Activated CD4-positive, CD25-positive, alpha-beta regulatory T cell (primary cell): ENCODE data around the gene BRIP1.
"Not testable (repeated sequence)": the region's sequence is repeated elsewhere in the genome, so short reads cannot be mapped to it uniquely, and the experiment has no call there.

Source experiments
- DNase-seq, 4 experiments: peaks; one replicate each; lab custom pipeline; 2025; lab: John Stamatoyannopoulos, UW

BRIP1 gene

GRCh38 chr17:61727798-61728197, 135.5 kb downstream of the BRIP1 start:
- not testable (repeated sequence) for DNase-seq

DNA sequence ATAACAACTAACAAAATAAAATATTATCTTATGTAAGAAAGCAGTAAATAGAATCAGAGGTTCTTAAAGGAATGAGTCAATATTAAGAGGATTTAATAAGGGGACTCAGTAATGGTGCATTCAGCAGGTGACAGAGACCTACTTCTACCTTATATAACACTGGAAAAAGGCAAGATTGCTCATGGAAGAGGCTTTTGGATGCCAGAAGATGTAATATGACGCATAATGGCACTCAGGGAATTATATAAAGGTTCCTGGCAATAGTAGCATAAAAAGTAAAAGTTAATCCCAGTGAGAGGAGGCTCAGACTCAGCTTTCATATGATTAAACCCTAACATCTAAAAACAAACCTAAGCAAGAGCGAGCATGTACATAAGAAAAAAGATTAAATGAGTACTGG, 136.4 kb downstream of the BRIP1 start:
- no peak for DNase-seq

- no peak for DNase-seq
Observed at GRCh38 chr17:61724777-61725176, 138.6 kb downstream of the BRIP1 start.

DNA sequence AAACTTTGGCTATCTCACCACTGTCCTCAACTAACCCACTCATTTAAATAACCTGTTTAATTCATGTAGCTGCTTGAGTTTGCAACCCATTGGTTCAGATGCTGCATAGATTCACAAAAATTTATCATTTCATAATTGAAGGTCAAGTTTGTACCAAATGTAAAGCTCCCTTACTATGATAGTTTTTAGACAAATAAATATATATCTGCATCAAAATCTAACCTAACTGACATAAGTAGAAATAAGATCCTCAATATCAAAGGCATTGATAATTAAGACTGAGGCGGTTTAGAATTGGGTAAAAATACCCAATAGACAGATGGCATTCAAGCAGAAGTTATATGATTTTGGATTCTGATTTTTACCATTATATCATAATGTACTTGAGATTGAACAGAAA, 139.4 kb downstream of the BRIP1 start:
- no peak for DNase-seq

- DNase-seq: no peak
Observed at GRCh38 chr17:61723183-61723582, 140.1 kb downstream of the BRIP1 start.

- no peak for DNase-seq
Observed at GRCh38 chr17:61722398-61722797, 140.9 kb downstream of the BRIP1 start.

DNA sequence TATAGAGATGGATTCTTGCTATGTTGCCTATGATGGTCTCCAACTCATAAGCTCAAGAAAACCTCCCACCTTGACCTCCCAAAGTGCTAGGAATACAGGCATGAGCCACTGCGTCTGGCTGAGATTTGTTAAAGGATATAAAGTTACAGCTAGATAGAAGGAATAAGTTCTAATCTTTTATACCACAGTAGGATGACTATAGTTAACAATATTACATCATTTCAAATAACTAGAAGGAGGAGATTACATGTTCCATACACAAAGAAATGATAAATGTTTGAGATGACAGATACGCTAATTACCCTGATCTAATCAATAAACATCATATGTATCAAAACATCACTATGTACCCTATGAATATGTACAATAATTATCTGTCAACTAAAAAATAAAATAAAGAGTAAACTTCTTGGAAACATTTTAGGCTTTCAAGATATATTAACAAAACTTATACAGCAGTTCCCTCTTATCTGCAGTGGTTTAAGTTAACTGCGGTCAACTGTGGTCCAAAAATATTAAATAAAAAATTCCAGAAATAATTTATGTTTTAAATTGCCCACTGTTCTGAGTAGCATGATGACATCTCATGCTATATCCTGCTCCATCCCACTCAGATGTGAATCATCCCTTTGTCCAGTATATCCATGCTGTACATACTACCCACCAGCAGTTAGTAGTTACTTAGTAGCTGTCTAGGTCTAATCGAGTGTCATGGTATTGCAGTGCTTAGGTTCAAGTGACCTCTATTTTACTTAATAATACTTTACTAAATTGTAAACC, 143.1 kb downstream of the BRIP1 start:
- DNase-seq: no peak

- not testable (repeated sequence) for DNase-seq
Observed at GRCh38 chr17:61719220-61719619, 144.1 kb downstream of the BRIP1 start.

- no peak for DNase-seq
Observed at GRCh38 chr17:61718022-61718421, 145.3 kb downstream of the BRIP1 start.

- DNase-seq: no peak
Observed at GRCh38 chr17:61717352-61717751, 146.0 kb downstream of the BRIP1 start.

DNA sequence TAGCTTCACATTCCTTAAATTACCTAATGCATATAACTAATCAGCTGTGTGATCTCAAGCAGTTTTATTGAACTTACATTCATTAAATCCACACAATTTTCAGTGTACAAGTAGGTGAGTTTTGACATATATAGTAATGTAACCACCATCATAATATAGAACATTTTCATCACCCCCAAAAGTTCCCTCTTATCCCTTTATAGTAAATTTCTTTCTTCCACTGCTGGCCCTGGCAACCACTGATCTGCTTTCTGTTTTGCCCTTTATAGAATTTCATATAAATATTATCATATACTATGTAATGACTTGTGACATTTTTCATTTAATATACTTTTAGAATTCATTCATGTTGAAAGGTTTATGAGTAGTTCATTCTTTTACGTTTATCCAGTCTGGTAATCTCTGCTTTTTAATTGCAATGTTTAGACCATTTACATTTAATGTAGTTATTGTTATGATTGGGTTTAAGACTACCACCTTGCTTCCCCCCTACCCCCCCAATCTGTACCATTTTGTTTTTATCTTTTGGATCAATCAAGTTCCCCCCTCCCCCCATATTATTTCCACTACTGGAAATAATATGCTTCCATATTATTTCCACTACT, 147.0 kb downstream of the BRIP1 start:
- no peak for DNase-seq

DNA sequence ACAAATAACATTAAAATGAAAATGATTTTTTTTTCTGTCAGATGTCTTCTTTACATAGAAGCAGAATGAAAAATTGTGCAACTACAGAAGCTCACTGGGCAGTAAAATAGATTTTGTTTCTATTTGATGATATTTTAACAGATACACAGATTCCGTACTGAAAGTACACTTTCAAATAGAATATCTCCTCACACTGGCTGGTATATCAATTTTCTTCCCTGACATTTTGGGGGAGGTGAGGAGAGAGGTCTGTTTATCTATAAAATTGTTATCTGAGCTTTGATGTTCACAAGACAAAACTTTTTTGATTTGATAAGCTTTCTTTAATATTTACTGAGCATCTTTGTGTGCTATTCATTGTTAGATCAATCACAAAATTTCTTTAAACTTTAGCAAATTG, 148.0 kb downstream of the BRIP1 start:
- no peak for DNase-seq

GRCh38 chr17:61714300-61714699, 149.0 kb downstream of the BRIP1 start:
- no peak for DNase-seq

GRCh38 chr17:61713035-61713434, 150.3 kb downstream of the BRIP1 start:
- DNase-seq: no peak

- DNase-seq: no peak
Observed at GRCh38 chr17:61710546-61710945, 152.8 kb downstream of the BRIP1 start.

GRCh38 chr17:61709567-61709966, 153.8 kb downstream of the BRIP1 start:
- DNase-seq: no peak

DNA sequence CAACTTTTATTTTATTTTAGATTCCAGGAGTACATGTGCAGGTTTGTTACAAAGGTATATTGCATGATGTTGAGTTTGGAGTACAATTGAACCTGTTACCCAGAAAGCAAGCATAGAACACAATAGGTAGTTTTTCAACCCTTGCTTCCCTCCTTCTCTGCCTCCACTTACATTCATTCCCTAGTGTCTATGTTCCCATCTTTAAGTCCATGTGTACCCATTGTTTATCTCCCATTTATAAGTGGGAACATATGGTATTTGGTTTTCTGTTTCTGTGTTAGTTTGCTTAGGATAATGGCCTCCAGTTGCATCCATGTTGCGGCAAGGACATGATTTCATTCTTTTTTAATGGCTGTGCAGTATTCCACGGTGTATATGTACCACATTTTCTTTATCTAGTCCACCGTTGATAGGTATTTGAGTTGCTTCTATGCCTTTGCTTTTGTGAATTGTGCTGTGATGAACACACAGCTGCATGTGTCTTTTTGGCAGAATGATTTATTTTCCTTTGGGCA, 158.3 kb downstream of the BRIP1 start:
- DNase-seq: no peak

- DNase-seq: no peak
Observed at GRCh38 chr17:61702450-61702849, 160.9 kb downstream of the BRIP1 start.

DNA sequence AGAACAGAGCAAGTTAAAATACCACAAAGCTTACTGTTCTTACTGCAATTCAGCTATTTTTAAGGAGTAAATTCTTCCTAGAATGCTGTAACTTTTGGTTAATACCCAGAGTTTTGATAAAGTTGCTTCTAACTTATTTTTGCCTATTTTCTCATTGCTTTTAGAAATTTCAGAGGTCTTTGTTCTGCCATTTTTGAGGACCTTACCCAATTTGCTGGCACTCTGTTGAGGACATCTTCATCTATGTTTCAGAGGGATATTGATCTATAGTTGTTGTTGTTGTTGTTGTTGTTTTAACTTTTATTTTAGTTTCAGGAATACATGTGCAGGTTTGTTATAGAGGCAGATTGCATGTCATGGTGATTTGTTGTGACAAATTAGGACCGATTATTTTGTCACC, 161.3 kb downstream of the BRIP1 start:
- no peak for DNase-seq

DNA sequence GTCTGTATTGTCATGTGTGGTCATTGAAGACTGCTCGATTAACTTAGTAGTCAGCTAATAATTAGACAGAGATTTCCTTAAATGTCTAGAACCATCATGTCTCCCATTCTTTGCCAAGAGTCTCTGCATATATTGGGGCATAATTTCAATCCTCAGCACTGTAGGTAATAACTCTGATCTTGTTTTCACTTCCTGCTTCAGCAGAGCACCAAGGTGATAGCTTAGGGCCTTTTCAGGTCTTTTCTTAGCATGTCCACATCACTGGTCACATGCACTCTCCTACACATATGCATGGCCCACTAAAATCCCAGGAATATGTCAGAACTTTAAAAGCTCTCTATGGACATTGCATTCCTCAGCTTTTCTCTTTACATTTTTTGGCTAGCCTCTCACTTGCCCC, 162.0 kb downstream of the BRIP1 start:
- no peak for DNase-seq

- DNase-seq: no peak
Observed at GRCh38 chr17:61700252-61700651, 163.1 kb downstream of the BRIP1 start.

- DNase-seq: no peak
Observed at GRCh38 chr17:61699694-61700093, 163.6 kb downstream of the BRIP1 start.

GRCh38 chr17:61699032-61699431, 164.3 kb downstream of the BRIP1 start:
- no peak for DNase-seq

GRCh38 chr17:61698244-61698643, 165.1 kb downstream of the BRIP1 start:
- no peak for DNase-seq
